WI38 (cell line): Measurements from ENCODE around the gene UBR3.

ENCODE experiments used
- H3K4me3 ChIP-seq: 2 replicates; pipeline ENCODE4 v1.5.1; 2011; ENCODE audit warnings: low read depth, mild to moderate bottlenecking, control low read depth, low read length
- CTCF ChIP-seq: IDR thresholded peaks from 2 replicates; pipeline ENCODE4 v1.5.1; 2012; ENCODE audit warnings: low read depth, mild to moderate bottlenecking, control low read depth, low read length

UBR3 gene

GRCh38 chr2:169906731-169907130, 79.5 kb downstream of the UBR3 start:
- no peak for TF ChIP-seq CTCF
- H3K4me3 ChIP-seq, result no peak overlapping the region

GRCh38 chr2:169909376-169909775, 82.1 kb downstream of the UBR3 start:
- TF ChIP-seq CTCF, result no peak
- H3K4me3 ChIP-seq, result no peak overlapping the region

GRCh38 chr2:169910109-169910799, 83.0 kb downstream of the UBR3 start:
- TF ChIP-seq CTCF, result no peak
- H3K4me3 ChIP-seq, result no peak overlapping the region

GRCh38 chr2:169911119-169911518, 83.9 kb downstream of the UBR3 start:
- H3K4me3 ChIP-seq, result no peak overlapping the region
- TF ChIP-seq CTCF, result no peak

- TF ChIP-seq CTCF, result no peak
- H3K4me3 ChIP-seq, result no peak overlapping the region
These were observed 89.4 kb downstream of the UBR3 start for GRCh38 chr2:169916623-169917022.

GRCh38 chr2:169923977-169924376, 96.7 kb downstream of the UBR3 start:
- TF ChIP-seq CTCF, result no peak

GRCh38 chr2:169925968-169926367, 98.7 kb downstream of the UBR3 start:
- no peak for TF ChIP-seq CTCF
- no peak overlapping the region for H3K4me3 ChIP-seq

More at GRCh38 chr2:169923977-169924376, 96.7 kb downstream of the UBR3 start:
- no peak overlapping the region for H3K4me3 ChIP-seq
